ENCODE measurements around the gene FANCI. TPM values are rescaled to one million over a fixed set of nuclear protein-coding genes. Genes with fewer than 3 reads are reported as not detected.

FANCI gene
- total and polyA plus RNA-seq, 2 of the 13 experiments (the other 11 are each of a cell fraction or from before 2014, with no cell fraction given): 15.7 to 68.8 TPM

GRCh38 chr15:89361451-89362202 lies 117.8 kb downstream of the FANCI start (continued):
- TF ChIP-seq ZNF616 (CRISPR knock-in tag; IDR thresholded peaks at IDR 0.05; ENCODE audit: low read depth) (no peak), ZNF816 (CRISPR knock-in tag; IDR thresholded peaks at IDR 0.05; ENCODE audit: borderline replicate concordance) (peak; percentile 79; the same call in 1 of the 2 replicates), ELF4 (CRISPR knock-in tag; IDR thresholded peaks at IDR 0.05; ENCODE audit: borderline replicate concordance) (no peak), POGZ (CRISPR knock-in tag; IDR thresholded peaks at IDR 0.05) (no peak), ZNF510 (CRISPR knock-in tag; IDR thresholded peaks at IDR 0.05; ENCODE audit: low read depth) (no peak), ZFY (CRISPR knock-in tag; IDR thresholded peaks at IDR 0.05) (peak; percentile 49), ZNF562 (CRISPR knock-in tag; IDR thresholded peaks at IDR 0.05; ENCODE audit: borderline replicate concordance) (no peak), JUNB (CRISPR knock-in tag; IDR thresholded peaks at IDR 0.05; ENCODE audit: borderline replicate concordance) (no peak), ZNF30 (CRISPR knock-in tag; IDR thresholded peaks at IDR 0.05) (0 out of 2 replicates have a peak, but pooled peaks have one; percentile 33), ZNF337 (CRISPR knock-in tag; IDR thresholded peaks at IDR 0.05; ENCODE audit: borderline replicate concordance, low read depth) (no peak), ZBTB38 (CRISPR knock-in tag; IDR thresholded peaks at IDR 0.05) (no peak), KMT2A (CRISPR knock-in tag; IDR thresholded peaks at IDR 0.05) (peak; percentile 46; the same call in 1 of the 2 replicates), THAP11 (CRISPR knock-in tag; IDR thresholded peaks at IDR 0.05) (peak; percentile 61; the same call in 1 of the 2 replicates), ARNT (IDR thresholded peaks at IDR 0.05) (no peak), CCDC6 (CRISPR knock-in tag; IDR thresholded peaks at IDR 0.05) (no peak), PHF20 (CRISPR knock-in tag; IDR thresholded peaks at IDR 0.05) (0 out of 2 replicates have a peak, but pooled peaks have one; percentile 38)
- TF ChIP-seq, protein P1, sequence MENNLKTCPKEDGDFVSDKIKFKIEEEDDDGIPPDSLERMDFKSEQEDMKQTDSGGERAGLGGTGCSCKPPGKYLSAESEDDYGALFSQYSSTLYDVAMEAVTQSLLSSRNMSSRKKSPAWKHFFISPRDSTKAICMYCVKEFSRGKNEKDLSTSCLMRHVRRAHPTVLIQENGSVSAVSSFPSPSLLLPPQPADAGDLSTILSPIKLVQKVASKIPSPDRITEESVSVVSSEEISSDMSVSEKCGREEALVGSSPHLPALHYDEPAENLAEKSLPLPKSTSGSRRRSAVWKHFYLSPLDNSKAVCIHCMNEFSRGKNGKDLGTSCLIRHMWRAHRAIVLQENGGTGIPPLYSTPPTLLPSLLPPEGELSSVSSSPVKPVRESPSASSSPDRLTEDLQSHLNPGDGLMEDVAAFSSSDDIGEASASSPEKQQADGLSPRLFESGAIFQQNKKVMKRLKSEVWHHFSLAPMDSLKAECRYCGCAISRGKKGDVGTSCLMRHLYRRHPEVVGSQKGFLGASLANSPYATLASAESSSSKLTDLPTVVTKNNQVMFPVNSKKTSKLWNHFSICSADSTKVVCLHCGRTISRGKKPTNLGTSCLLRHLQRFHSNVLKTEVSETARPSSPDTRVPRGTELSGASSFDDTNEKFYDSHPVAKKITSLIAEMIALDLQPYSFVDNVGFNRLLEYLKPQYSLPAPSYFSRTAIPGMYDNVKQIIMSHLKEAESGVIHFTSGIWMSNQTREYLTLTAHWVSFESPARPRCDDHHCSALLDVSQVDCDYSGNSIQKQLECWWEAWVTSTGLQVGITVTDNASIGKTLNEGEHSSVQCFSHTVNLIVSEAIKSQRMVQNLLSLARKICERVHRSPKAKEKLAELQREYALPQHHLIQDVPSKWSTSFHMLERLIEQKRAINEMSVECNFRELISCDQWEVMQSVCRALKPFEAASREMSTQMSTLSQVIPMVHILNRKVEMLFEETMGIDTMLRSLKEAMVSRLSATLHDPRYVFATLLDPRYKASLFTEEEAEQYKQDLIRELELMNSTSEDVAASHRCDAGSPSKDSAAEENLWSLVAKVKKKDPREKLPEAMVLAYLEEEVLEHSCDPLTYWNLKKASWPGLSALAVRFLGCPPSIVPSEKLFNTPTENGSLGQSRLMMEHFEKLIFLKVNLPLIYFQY (CRISPR knock-in tag; IDR thresholded peaks at IDR 0.05; ENCODE audit: borderline replicate concordance): peak; percentile 74; the same call in 1 of the 2 replicates
- TF ChIP-seq, protein P2, sequence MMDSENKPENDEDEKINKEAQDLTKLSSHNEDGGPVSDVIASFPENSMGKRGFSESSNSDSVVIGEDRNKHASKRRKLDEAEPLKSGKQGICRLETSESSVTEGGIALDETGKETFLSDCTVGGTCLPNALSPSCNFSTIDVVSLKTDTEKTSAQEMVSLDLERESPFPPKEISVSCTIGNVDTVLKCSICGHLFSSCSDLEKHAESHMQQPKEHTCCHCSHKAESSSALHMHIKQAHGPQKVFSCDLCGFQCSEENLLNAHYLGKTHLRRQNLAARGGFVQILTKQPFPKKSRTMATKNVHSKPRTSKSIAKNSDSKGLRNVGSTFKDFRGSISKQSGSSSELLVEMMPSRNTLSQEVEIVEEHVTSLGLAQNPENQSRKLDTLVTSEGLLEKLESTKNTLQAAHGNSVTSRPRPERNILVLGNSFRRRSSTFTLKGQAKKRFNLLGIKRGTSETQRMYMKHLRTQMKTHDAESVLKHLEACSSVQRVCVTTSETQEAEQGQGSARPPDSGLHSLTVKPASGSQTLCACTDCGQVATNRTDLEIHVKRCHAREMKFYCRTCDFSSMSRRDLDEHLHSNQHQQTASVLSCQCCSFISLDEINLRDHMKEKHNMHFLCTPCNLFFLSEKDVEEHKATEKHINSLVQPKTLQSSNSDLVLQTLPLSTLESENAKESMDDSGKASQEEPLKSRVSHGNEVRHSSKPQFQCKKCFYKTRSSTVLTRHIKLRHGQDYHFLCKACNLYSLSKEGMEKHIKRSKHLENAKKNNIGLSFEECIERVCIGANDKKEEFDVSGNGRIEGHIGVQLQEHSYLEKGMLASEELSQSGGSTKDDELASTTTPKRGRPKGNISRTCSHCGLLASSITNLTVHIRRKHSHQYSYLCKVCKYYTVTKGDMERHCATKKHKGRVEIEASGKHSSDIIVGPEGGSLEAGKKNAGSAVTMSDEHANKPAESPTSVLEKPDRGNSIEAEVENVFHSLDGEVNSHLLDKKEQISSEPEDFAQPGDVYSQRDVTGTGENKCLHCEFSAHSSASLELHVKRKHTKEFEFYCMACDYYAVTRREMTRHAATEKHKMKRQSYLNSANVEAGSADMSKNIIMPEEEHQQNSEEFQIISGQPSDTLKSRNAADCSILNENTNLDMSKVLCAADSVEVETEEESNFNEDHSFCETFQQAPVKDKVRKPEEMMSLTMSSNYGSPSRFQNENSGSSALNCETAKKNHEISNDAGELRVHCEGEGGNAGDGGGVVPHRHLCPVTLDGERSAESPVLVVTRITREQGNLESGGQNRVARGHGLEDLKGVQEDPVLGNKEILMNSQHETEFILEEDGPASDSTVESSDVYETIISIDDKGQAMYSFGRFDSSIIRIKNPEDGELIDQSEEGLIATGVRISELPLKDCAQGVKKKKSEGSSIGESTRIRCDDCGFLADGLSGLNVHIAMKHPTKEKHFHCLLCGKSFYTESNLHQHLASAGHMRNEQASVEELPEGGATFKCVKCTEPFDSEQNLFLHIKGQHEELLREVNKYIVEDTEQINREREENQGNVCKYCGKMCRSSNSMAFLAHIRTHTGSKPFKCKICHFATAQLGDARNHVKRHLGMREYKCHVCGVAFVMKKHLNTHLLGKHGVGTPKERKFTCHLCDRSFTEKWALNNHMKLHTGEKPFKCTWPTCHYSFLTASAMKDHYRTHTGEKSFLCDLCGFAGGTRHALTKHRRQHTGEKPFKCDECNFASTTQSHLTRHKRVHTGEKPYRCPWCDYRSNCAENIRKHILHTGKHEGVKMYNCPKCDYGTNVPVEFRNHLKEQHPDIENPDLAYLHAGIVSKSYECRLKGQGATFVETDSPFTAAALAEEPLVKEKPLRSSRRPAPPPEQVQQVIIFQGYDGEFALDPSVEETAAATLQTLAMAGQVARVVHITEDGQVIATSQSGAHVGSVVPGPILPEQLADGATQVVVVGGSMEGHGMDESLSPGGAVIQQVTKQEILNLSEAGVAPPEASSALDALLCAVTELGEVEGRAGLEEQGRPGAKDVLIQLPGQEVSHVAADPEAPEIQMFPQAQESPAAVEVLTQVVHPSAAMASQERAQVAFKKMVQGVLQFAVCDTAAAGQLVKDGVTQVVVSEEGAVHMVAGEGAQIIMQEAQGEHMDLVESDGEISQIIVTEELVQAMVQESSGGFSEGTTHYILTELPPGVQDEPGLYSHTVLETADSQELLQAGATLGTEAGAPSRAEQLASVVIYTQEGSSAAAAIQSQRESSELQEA (CRISPR knock-in tag; IDR thresholded peaks at IDR 0.05; ENCODE audit: not compliant biosample characterization): peak; percentile 33

All from HepG2 (cell line).